Panc1 (cell line): ENCODE data around the gene PRPF38B. TPM values are rescaled to one million over a fixed set of nuclear protein-coding genes. Genes with fewer than 3 reads are reported as not detected.

ENCODE experiments used
- ATAC-seq: fragments of 200-7000 bp; cut with Tn5 transposase; 2 replicates; pipeline ENCODE4 v1.9.1; 2020; ENCODE audit warnings: mild to moderate bottlenecking, moderate library complexity
- BruUV-seq: library from RNA; stranded (reverse); fragments of 400-500 nt; replicated peaks from 2 replicates; lab custom pipeline; 2021; lab: Mats Ljungman, UMichigan
- CTCF ChIA-PET: fragments of 300-600 bp; sonication (Branson Sonifier 250); formaldehyde crosslinking; loops from one replicate; lab custom pipeline; 2022; ENCODE audit warnings: antibody characterized with exemption; lab: Charles Lee
- POLR2A ChIA-PET: fragments of 300-600 bp; sonication (Branson Sonifier 250); formaldehyde crosslinking; loops from one replicate; lab custom pipeline; 2022; ENCODE audit warnings: antibody characterized with exemption; lab: Charles Lee
- DNase-seq: peaks from one replicate; pipeline ENCODE4 v3.0.0-alpha.2; 2010; ENCODE audit warnings: low read depth, low spot score
- H3K27ac ChIP-seq: 2 replicates; pipeline ENCODE4 v1.5.1; 2011; ENCODE audit warnings: mild to moderate bottlenecking, low read length, inconsistent platforms
- H3K27me3 ChIP-seq: fragments of 200-500 bp; sonication (Bioruptor generic); 2 replicates; pipeline ENCODE4 v1.6.0; 2014; ENCODE audit warnings: low read length, inconsistent platforms; ENCODE audit not compliant: control insufficient read depth, insufficient read depth
- H3K36me3 ChIP-seq: fragments of 200-500 bp; sonication (Bioruptor generic); 2 replicates; pipeline ENCODE4 v1.5.1; 2014; ENCODE audit warnings: inconsistent platforms, mild to moderate bottlenecking, low read length, moderate library complexity; ENCODE audit not compliant: control insufficient read depth, insufficient read depth
- H3K4me1 ChIP-seq: 2 replicates; pipeline ENCODE4 v1.5.1; 2011; ENCODE audit warnings: inconsistent platforms, mild to moderate bottlenecking, low read length, moderate library complexity; ENCODE audit not compliant: control insufficient read depth, insufficient read depth
- H3K4me3 ChIP-seq, 2 experiments: 2 replicates each; pipeline ENCODE4 v1.5.1; 2011 to 2012; ENCODE audit warnings: low read depth in 2 of 2, low read length in 2 of 2, mild to moderate bottlenecking in 2 of 2, inconsistent platforms in 1 of 2, moderate library complexity in 1 of 2
- H3K9me3 ChIP-seq: fragments of 200-500 bp; sonication (Bioruptor generic); 2 replicates; pipeline ENCODE4 v1.5.1; 2014; ENCODE audit warnings: low read depth, mild to moderate bottlenecking, inconsistent platforms, low read length, moderate library complexity; ENCODE audit not compliant: control insufficient read depth, insufficient read depth
- POLR2AphosphoS5 ChIP-seq: IDR thresholded peaks from 2 replicates; pipeline ENCODE4 v1.6.1; 2012; ENCODE audit warnings: mild to moderate bottlenecking, low read depth, low read length, moderate library complexity
- REST ChIP-seq, 2 experiments: IDR thresholded peaks; 2 replicates each; pipeline ENCODE4 v1.6.1; 2011 to 2012; ENCODE audit warnings: low read depth in 2 of 2, control low read depth in 1 of 2, low read length in 1 of 2, mild to moderate bottlenecking in 1 of 2, moderate library complexity in 1 of 2; ENCODE audit not compliant: insufficient read depth in 1 of 2
- SIN3A ChIP-seq: IDR thresholded peaks from 2 replicates; pipeline ENCODE4 v1.6.1; 2012; ENCODE audit warnings: low read depth, mild to moderate bottlenecking, low read length, moderate library complexity, borderline replicate concordance; ENCODE audit not compliant: insufficient read depth
- TCF7L2 ChIP-seq: IDR thresholded peaks from 2 replicates; pipeline ENCODE4 v1.6.1; 2011; ENCODE audit warnings: mild to moderate bottlenecking, low read depth, low read length, inconsistent platforms
- in situ Hi-C: cut with HindIII; loops from 2 replicates; pipeline ENCODE4 v1.10.0; 2016; ENCODE audit warnings: low sequenced_read_pairs, low pct_unique_long_range_greater_than_20kb
- intact Hi-C: fragments of 100-400 bp; cut with micrococcal nuclease; formaldehyde crosslinking; loops from one replicate; pipeline ENCODE4 v1.10.0; 2022; ENCODE audit not compliant: unreplicated experiment
- total RNA-seq: library from RNA; stranded (reverse); gene quantifications from one replicate; pipeline ENCODE4 v1.2.1, GENCODE V29; 2021; ENCODE audit not compliant: unreplicated experiment
- TF ChIP-seq, protein P1 (sequence below): fragments of 450-650 bp; IDR thresholded peaks from 2 replicates; pipeline ENCODE4 v1.5.1; 2017; ENCODE audit warnings: mild to moderate bottlenecking

PRPF38B gene
- total RNA-seq, 1 experiment from 2014 or later = 31.7 TPM

DNA sequence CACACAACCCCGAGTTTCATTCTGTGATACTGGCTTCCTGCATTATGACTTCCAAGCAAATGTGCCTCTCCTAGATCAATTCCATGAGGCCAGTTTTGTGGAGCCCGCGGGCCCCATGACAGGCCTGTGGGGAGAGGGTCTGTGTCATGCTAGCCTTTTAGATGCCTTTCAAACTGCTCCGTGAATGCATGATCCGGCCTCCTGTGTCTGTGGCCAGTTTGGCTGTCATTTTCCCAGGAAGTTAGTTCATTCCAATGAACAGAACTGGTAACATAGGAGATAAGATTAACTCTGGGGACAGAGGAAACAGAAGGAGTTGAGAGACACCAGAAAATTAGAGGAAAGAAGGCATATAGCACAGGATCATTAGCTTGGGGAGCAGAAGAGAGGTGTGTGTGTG lies 23.8 kb downstream of the PRPF38B start:
- intact Hi-C loops (no loop called here), in situ Hi-C loops (no loop called here)
- no TSS peak for BruUV-seq
- DNase-seq = no peak
- TF ChIP-seq POLR2AphosphoS5 = no peak
- no peak for TF ChIP-seq TCF7L2
- TF ChIP-seq SIN3A = no peak
- TF ChIP-seq REST (IDR thresholded peaks at IDR 0.05; ENCODE audit: insufficient read depth in 1 of 2, low read depth in 2 of 2, low read length in 1 of 2) = no peak
- ATAC-seq = no peak
- H3K27ac ChIP-seq = no peak overlapping the region
- no peaks in the 10 kb centered on the region for H3K36me3 ChIP-seq
- ChIA-PET CTCF (no interaction called here), POLR2A (no interaction called here)
- H3K4me3 ChIP-seq = no peak overlapping the region
- H3K9me3 ChIP-seq = no peaks in the 10 kb centered on the region
- no peaks in the 10 kb centered on the region for H3K4me1 ChIP-seq
- H3K27me3 ChIP-seq = no peaks in the 10 kb centered on the region

DNA sequence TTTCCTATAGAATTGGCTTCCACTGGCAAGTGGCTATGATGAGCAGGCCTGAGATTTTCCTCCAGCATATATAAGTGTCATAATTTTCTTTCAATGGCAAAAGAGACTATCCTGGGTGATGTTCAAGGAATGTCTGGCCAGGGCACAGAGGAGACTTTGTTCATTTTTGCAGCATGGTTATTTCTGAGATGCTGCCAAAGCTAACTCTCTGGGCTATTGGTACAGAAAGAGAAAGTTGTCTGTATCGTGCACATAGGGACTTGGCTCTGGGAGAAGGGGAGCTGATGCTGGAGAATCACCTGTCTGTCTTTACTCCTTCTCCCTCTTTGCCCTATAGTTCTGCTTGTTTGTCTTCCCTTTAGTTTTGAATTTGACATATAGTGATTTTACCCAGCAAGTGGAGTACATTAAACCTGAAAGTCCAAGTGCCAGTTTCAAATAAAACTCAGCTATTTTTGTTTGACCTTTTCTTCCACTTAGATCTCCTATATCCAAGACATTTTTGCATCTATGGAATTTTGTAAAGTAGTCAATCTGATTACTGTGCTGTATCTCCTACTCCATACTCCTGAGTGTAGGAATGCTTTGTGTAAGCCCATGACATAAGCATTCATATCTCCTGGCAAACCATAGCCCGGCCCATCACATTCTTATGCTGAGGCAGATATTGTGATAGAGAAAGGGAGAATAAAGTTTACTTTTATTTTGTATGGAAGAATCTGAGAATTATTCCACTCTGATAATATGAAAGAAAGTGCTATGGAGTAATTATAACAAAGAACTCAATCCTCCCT lies 24.5 kb downstream of the PRPF38B start:
- in situ Hi-C loops (no loop called here), intact Hi-C loops (no loop called here)
- Histone ChIP-seq H3K4me1 (no peaks in the 10 kb centered on the region), H3K4me3 (no peak overlapping the region), H3K27ac (no peak overlapping the region), H3K9me3 (no peaks in the 10 kb centered on the region), H3K36me3 (no peaks in the 10 kb centered on the region), H3K27me3 (no peaks in the 10 kb centered on the region)
- ATAC-seq = no peak
- ChIA-PET POLR2A (no interaction called here), CTCF (no interaction called here)
- DNase-seq = no peak
- BruUV-seq = no TSS peak
- TF ChIP-seq REST (IDR thresholded peaks at IDR 0.05; ENCODE audit: insufficient read depth in 1 of 2, low read depth in 2 of 2, low read length in 1 of 2) (no peak), SIN3A (no peak), TCF7L2 (no peak), POLR2AphosphoS5 (no peak)
- TF ChIP-seq, protein P1, sequence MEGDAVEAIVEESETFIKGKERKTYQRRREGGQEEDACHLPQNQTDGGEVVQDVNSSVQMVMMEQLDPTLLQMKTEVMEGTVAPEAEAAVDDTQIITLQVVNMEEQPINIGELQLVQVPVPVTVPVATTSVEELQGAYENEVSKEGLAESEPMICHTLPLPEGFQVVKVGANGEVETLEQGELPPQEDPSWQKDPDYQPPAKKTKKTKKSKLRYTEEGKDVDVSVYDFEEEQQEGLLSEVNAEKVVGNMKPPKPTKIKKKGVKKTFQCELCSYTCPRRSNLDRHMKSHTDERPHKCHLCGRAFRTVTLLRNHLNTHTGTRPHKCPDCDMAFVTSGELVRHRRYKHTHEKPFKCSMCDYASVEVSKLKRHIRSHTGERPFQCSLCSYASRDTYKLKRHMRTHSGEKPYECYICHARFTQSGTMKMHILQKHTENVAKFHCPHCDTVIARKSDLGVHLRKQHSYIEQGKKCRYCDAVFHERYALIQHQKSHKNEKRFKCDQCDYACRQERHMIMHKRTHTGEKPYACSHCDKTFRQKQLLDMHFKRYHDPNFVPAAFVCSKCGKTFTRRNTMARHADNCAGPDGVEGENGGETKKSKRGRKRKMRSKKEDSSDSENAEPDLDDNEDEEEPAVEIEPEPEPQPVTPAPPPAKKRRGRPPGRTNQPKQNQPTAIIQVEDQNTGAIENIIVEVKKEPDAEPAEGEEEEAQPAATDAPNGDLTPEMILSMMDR = no peak
